Upper lobe of left lung (tissue), 4 donors: ENCODE measurements around the gene RECK.

ENCODE experiments used
- POLR2A ChIP-seq, 4 donors: fragments of 450-650 bp; IDR thresholded peaks; one replicate each; pipeline ENCODE4 v1.5.1; 2016 to 2017; ENCODE audit warnings: antibody characterized with exemption in 4 of 4, mild to moderate bottlenecking in 2 of 4
- POLR2AphosphoS5 ChIP-seq, 2 donors: sonication (generic); formaldehyde crosslinking; IDR thresholded peaks; one replicate each; pipeline ENCODE4 v1.5.1; 2017; ENCODE audit warnings: antibody characterized with exemption in 2 of 2
- TF ChIP-seq, protein P1 (sequence below), 6 experiments: fragments of 450-650 bp in 4 of 6; fragments of 200-600 bp in 2 of 6; sonication (generic) in 2 of 6; IDR thresholded peaks; one replicate each; pipeline ENCODE4 v1.5.1; 2016 to 2019; ENCODE audit warnings: antibody characterized with exemption in 6 of 6

DNA sequence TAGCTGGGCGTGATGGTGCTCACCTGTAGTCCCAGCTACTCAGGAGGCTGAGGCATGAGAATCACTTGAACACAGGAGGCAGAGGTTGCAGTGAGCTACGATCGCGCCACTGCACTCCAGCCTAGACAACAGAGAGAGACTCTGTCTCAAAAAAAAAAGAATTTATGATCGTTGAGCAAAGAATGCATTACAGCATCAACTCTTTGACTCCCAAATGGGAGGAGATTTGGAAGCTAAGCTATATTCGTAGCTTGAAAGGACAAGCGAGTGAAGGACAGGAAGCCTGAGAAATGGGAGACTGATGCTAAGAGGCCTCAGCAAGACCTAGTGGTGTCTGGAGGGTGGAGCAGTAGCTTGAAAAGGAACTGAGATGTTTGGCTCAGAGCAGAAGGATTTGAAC lies 122.2 kb downstream of the RECK start:
- TF ChIP-seq, protein P1, sequence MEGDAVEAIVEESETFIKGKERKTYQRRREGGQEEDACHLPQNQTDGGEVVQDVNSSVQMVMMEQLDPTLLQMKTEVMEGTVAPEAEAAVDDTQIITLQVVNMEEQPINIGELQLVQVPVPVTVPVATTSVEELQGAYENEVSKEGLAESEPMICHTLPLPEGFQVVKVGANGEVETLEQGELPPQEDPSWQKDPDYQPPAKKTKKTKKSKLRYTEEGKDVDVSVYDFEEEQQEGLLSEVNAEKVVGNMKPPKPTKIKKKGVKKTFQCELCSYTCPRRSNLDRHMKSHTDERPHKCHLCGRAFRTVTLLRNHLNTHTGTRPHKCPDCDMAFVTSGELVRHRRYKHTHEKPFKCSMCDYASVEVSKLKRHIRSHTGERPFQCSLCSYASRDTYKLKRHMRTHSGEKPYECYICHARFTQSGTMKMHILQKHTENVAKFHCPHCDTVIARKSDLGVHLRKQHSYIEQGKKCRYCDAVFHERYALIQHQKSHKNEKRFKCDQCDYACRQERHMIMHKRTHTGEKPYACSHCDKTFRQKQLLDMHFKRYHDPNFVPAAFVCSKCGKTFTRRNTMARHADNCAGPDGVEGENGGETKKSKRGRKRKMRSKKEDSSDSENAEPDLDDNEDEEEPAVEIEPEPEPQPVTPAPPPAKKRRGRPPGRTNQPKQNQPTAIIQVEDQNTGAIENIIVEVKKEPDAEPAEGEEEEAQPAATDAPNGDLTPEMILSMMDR (IDR thresholded peaks at IDR 0.05), result no peak
- TF ChIP-seq POLR2AphosphoS5 (IDR thresholded peaks at IDR 0.05), result no peak
- no peak for TF ChIP-seq POLR2A (IDR thresholded peaks at IDR 0.05)
